RKO (cell line): ENCODE data around the gene ARL6IP4.

Source experiments
- DNase-seq: peaks from one replicate; pipeline ENCODE4 v3.0.0-alpha.2; 2016; ENCODE audit warnings: low spot score

The ARL6IP4 gene

GRCh38 chr12:122958198-122958888, 22.1 kb upstream of the ARL6IP4 start:
- no peak for DNase-seq

GRCh38 chr12:122959566-122960192, 20.8 kb upstream of the ARL6IP4 start:
- DNase-seq: no peak

- no peak for DNase-seq
Observed at GRCh38 chr12:122960193-122960569, 20.3 kb upstream of the ARL6IP4 start.

GRCh38 chr12:122961531-122962329, 18.8 kb upstream of the ARL6IP4 start:
- no peak for DNase-seq

- no peak for DNase-seq
Observed at GRCh38 chr12:122963941-122964265, 16.6 kb upstream of the ARL6IP4 start.

GRCh38 chr12:122964439-122965257, 15.8 kb upstream of the ARL6IP4 start:
- no peak for DNase-seq

- DNase-seq: peak; percentile 21
Observed at GRCh38 chr12:122965321-122965751, 15.1 kb upstream of the ARL6IP4 start.

- peak; percentile 90 for DNase-seq
Observed at GRCh38 chr12:122965851-122966742, 14.4 kb upstream of the ARL6IP4 start, which contains the start of gene ABCB9. ABCB9 (minus strand) TSS chr12:122966463; CDS start chr12:122960235, 6,228 bp downstream.

- no peak for DNase-seq
Observed at GRCh38 chr12:122966743-122967550, 13.5 kb upstream of the ARL6IP4 start.

- no peak for DNase-seq
Observed at GRCh38 chr12:122968104-122968503, 12.4 kb upstream of the ARL6IP4 start.

GRCh38 chr12:122969676-122970075, 10.8 kb upstream of the ARL6IP4 start:
- DNase-seq: no peak

- DNase-seq: peak; percentile 97
Observed at GRCh38 chr12:122974274-122974891, 6.1 kb upstream of the ARL6IP4 start.

GRCh38 chr12:122974892-122975789, 5.3 kb upstream of the ARL6IP4 start, which contains the start of gene OGFOD2:
OGFOD2 (plus strand) TSS chr12:122975244; CDS start chr12:122975252, 8 bp downstream.
- peak; percentile 93 for DNase-seq

GRCh38 chr12:122975790-122976647, 4.5 kb upstream of the ARL6IP4 start:
- no peak for DNase-seq

GRCh38 chr12:122976648-122976975, 3.9 kb upstream of the ARL6IP4 start:
- DNase-seq: no peak

GRCh38 chr12:122977153-122977552, 3.3 kb upstream of the ARL6IP4 start:
- no peak for DNase-seq

- DNase-seq: no peak
Observed at GRCh38 chr12:122977655-122978392, 2.7 kb upstream of the ARL6IP4 start.
